ENCODE results near the gene GUK1. TPM values are rescaled to one million over a fixed set of nuclear protein-coding genes. Genes with fewer than 3 reads are reported as not detected.

GUK1 gene
- total RNA-seq, 1 donor from 2014 or later, result 101 TPM

DNA sequence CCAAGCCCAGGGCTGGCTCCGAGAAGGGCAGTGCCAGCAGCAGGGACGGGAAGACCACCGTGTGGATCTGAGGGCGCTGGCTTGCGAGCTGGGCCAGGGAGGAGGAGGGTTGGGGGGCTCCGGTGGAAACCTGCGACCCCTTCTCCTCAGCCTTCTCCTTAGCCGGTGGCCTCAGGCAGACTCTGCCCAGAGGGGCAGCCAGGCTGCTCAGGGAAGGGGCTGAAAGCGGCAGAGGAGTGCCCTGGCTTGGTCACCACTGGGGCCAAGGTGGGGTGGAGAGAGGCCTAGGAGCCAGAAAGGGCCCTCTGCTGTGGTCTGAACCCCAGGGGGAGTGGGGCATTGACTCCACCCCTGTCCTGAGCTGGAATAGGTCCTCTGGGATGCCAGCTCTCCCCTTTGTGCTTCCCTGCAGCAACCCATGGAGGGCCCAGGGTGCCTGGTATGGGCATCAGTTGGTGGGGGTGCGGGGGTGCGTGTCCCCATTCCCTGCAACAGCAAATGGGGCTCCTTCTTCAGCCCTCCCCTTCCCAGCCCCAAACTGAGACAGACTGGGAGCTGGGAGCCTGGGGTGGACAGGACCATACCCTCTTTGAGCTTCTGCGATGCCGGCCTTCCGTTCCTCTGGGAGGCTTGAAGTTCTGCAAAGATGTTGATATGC, 19.1 kb downstream of the GUK1 start:
- no peaks in the 10 kb centered on the region for H3K27me3 Mint-ChIP-seq
- no peak overlapping the region for H3K4me3 Mint-ChIP-seq (ENCODE audit: low read depth)
- no peak overlapping the region for H3K27ac Mint-ChIP-seq
- DNase-seq (ENCODE audit: low spot score, unreplicated experiment), result no peak
- TF ChIP-seq, protein P1, sequence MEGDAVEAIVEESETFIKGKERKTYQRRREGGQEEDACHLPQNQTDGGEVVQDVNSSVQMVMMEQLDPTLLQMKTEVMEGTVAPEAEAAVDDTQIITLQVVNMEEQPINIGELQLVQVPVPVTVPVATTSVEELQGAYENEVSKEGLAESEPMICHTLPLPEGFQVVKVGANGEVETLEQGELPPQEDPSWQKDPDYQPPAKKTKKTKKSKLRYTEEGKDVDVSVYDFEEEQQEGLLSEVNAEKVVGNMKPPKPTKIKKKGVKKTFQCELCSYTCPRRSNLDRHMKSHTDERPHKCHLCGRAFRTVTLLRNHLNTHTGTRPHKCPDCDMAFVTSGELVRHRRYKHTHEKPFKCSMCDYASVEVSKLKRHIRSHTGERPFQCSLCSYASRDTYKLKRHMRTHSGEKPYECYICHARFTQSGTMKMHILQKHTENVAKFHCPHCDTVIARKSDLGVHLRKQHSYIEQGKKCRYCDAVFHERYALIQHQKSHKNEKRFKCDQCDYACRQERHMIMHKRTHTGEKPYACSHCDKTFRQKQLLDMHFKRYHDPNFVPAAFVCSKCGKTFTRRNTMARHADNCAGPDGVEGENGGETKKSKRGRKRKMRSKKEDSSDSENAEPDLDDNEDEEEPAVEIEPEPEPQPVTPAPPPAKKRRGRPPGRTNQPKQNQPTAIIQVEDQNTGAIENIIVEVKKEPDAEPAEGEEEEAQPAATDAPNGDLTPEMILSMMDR (IDR thresholded peaks at IDR 0.05; ENCODE audit: unreplicated experiment), result no peak
- H3K4me1 Mint-ChIP-seq (ENCODE audit: low read depth), result peaks cover 1% of the 10 kb centered on the region
- no peaks in the 10 kb centered on the region for H3K36me3 Mint-ChIP-seq (ENCODE audit: insufficient read depth)
- H3K9me3 Mint-ChIP-seq (ENCODE audit: low read depth), result no peaks in the 10 kb centered on the region

DNA sequence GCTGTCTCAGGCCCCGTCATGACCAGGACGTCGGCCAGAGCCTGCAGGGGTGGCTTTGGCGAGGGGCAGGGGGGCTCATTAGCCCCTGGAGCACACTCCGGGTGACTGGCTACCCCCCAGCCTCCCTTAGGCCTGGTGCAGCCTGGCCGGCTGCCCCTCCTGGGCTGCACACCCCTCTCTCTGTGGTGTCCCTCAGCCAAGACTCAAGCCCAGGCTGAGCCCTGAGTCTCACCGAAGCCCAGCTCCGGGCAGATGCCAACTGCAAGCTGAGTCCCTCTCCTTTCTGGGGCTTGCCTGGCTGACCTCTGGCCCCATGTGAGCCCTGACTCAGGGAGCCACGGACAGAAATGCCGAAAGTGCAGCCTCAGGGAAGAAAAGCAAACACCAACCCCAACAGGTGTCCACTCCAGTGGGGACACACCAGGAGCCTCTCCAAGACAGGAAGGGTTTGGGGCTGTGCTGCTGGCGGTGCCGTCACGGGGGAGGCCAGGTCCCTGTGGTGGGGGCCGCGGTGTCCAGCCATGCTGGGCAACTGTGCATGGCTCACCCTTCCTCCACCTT, 20.2 kb downstream of the GUK1 start:
- no peaks in the 10 kb centered on the region for H3K36me3 Mint-ChIP-seq (ENCODE audit: insufficient read depth)
- H3K4me1 Mint-ChIP-seq (ENCODE audit: low read depth), result peaks cover 5% of the 10 kb centered on the region
- H3K9me3 Mint-ChIP-seq (ENCODE audit: low read depth), result no peaks in the 10 kb centered on the region
- H3K27me3 Mint-ChIP-seq, result no peaks in the 10 kb centered on the region
- no peak for DNase-seq (ENCODE audit: low spot score, unreplicated experiment)
- no peak overlapping the region for H3K27ac Mint-ChIP-seq
- TF ChIP-seq, protein P1 (IDR thresholded peaks at IDR 0.05; ENCODE audit: unreplicated experiment), result no peak
- no peak overlapping the region for H3K4me3 Mint-ChIP-seq (ENCODE audit: low read depth)

DNA sequence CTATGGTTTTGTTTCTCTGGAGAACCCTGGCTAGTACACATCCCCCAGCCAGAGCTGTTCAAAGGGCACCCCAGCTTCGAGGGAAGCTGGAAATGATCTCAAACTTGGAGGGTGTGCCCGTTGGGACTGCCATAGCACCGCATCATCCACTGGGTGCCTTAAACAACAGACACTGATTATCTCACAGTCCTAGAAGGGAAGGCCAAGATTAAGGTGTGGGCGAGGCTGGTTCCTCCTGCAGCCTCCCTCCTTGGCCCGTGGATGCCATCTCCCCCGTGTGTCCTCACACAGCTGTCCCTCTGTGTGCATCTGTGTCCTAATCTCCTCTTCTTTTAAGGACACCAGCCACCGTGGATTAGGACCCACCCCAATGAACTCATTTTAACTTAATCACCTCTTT, 21.3 kb downstream of the GUK1 start:
- peaks cover 5% of the 10 kb centered on the region for H3K4me1 Mint-ChIP-seq (ENCODE audit: low read depth)
- no peaks in the 10 kb centered on the region for H3K9me3 Mint-ChIP-seq (ENCODE audit: low read depth)
- no peak for DNase-seq (ENCODE audit: low spot score, unreplicated experiment)
- no peak overlapping the region for H3K27ac Mint-ChIP-seq
- H3K36me3 Mint-ChIP-seq (ENCODE audit: insufficient read depth), result no peaks in the 10 kb centered on the region
- no peak overlapping the region for H3K4me3 Mint-ChIP-seq (ENCODE audit: low read depth)
- TF ChIP-seq, protein P1 (IDR thresholded peaks at IDR 0.05; ENCODE audit: unreplicated experiment), result no peak
- no peaks in the 10 kb centered on the region for H3K27me3 Mint-ChIP-seq

DNA sequence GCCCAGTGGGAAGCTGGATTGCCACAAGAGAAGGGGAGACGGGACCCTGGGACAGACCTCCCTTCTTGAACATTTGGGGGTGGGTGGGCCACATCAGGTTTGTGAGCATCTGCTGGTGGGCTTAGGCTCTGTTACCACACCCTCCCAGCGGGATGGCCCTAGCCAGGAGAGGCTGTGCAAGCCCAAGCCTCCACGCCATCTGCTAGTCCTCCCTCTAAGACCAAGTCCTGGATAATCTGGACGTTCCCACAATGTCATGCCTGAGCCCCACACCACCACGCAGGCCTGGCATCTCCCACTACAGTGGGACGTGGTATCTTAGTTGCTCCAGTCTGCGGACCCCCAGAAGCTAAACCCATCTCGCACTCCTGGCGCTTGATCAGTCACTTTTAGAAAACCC, 21.8 kb downstream of the GUK1 start:
- Mint-ChIP-seq H3K4me1 (ENCODE audit: low read depth) (peaks cover 8% of the 10 kb centered on the region), H3K36me3 (ENCODE audit: insufficient read depth) (no peaks in the 10 kb centered on the region), H3K27me3 (no peaks in the 10 kb centered on the region), H3K4me3 (ENCODE audit: low read depth) (no peak overlapping the region), H3K9me3 (ENCODE audit: low read depth) (no peaks in the 10 kb centered on the region), H3K27ac (no peak overlapping the region)
- TF ChIP-seq, protein P1 (IDR thresholded peaks at IDR 0.05; ENCODE audit: unreplicated experiment), result no peak
- no peak for DNase-seq (ENCODE audit: low spot score, unreplicated experiment)

DNA sequence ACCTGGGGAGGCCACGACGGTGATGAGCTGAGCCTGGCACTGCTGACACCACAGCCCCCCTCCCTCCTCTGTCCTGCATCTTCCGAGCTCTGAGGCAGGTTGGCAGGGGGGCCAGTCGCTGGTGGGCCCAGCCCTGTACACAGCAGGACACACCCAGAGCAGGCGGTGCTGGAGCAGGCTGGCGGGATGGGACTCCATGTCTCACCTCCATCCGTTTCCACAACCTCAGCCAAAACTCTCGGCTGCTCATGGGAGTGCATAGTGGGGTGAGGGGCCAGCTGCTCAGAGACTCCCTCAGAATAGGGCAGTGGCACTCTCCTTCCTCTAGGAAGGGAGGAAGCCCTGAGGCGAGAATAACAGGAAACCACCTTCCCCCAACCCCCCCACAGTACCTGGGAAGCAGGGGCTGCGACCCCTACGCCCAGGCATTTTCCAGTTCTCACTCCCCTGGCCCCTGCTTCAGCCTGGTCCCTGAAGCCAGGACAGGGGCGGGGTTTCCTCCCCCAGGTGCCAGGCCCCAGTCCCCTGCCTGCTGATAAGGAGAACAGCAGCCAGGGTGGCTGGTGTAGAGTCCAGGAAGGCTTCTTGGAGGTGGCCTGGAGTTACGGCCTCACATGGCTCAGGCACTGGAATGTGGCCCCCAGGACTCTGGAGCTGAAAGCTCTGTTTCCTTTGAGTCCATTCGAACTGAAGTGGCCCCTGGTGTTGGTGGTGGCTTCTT, 22.4 kb downstream of the GUK1 start:
- TF ChIP-seq, protein P1 (IDR thresholded peaks at IDR 0.05; ENCODE audit: unreplicated experiment), result no peak
- Mint-ChIP-seq H3K27ac (peak overlapping the region; percentile 59), H3K36me3 (ENCODE audit: insufficient read depth) (no peaks in the 10 kb centered on the region), H3K4me3 (ENCODE audit: low read depth) (no peak overlapping the region), H3K4me1 (ENCODE audit: low read depth) (peaks cover 9% of the 10 kb centered on the region), H3K9me3 (ENCODE audit: low read depth) (no peaks in the 10 kb centered on the region), H3K27me3 (no peaks in the 10 kb centered on the region)
- no peak for DNase-seq (ENCODE audit: low spot score, unreplicated experiment)

Data from progenitor cell of endocrine pancreas (in vitro differentiated cells).